GM12892 (cell line): Measurements from ENCODE around the gene IGF1R.

Source experiments
- DNase-seq: peaks from one replicate; pipeline ENCODE4 v3.0.0; 2011; ENCODE audit not compliant: insufficient read length
- FAIRE-seq: peaks from 2 replicates; lab custom pipeline; 2011; peaks lifted over from hg19 to GRCh38; lab: Jason Lieb, UNC
- POLR2A ChIP-seq: IDR thresholded peaks from 2 replicates; pipeline ENCODE4 v1.6.1; 2011; ENCODE audit warnings: low read depth, low read length, control low read depth
- POLR2AphosphoS5 ChIP-seq: IDR thresholded peaks from 2 replicates; pipeline ENCODE4 v1.6.1; 2011; ENCODE audit warnings: low read depth, low read length, control low read depth
- TAF1 ChIP-seq: IDR thresholded peaks from 2 replicates; pipeline ENCODE4 v1.6.1; 2011; ENCODE audit warnings: low read depth, mild to moderate bottlenecking, control low read depth, low read length, borderline replicate concordance

Gene IGF1R

DNA sequence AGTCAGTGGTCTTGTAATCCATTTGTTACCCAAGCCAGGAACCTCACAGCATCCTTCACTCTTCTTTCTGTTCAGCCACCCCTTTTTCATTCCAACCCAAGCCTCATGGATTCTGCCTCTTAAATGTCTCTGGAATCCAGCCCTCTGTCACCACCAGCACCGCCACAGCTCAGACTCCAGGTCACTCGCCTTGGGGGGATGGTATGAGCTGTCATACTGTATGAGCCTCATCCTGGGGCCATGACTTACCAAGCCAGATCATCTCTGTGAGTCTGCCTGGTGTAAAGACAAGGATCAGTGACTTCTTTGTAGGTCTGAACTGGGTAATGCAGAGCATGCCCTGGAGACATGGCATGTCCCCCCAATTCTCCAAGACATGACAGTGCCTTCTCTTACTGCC lies 279.7 kb downstream of the IGF1R start:
- FAIRE-seq: no peak
- TF ChIP-seq POLR2A: no peak
- no peak for TF ChIP-seq TAF1
- TF ChIP-seq POLR2AphosphoS5: no peak
- no peak for DNase-seq

DNA sequence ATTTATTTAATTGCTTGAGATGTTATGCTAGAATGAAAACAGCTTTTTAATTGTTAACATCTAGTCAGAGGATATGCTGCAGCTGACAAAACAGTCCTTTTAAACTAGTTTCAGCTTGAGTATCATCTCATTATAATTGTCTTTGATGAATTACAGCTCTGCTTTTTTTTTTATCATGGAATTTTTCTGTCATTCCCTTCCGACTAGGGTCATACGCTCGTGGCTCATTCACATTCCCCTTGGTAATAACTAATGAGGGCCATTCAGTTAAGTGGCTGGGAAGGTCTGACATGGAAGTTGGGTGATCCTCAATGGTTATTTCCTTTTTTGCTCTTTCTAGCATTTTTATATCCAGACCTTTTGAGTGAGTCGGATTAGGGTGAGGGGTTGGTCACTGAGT lies 282.2 kb downstream of the IGF1R start:
- FAIRE-seq: no peak
- no peak for DNase-seq
- TF ChIP-seq POLR2AphosphoS5 (no peak), POLR2A (no peak), TAF1 (no peak)

DNA sequence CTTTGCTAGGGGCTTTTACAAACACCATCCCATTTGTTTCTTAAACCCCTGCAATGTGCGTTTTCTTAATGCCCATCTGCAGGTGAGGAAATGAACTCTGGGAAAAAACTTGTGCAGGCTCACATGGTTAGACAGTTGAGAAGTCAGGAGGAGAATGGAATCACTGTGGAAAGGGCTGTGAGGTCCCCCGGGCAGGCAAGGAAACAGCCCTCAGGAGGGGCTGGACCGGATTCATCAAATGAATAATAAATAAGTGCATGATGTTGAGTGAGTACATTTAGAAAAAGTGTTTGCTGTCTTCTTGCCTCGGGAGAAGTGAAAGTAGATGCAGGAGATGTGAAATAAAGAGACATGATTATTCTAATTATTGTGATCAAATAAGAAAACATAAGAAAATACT lies 282.7 kb downstream of the IGF1R start:
- FAIRE-seq (no peak), DNase-seq (no peak)
- TF ChIP-seq POLR2AphosphoS5: no peak
- no peak for TF ChIP-seq POLR2A
- TF ChIP-seq TAF1: no peak

DNA sequence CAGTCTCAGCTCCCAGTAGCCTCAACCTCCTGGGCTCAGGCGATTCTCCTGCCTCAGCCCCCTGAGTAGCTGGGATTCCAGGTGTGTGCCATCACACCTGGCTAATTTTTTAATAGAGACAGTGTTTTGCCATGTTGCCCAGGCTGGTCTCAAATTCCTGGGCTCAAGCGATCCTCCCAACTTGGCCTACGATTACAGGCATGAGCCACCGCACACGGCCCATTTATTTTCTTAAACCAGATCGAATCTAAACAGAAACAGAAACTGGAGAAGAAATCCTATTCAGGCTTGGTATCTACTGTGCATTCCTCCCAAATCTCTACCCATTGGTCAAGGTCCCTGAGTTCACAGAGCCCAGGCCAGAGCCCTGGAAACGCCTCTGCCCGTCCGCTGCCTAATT lies 285.1 kb downstream of the IGF1R start:
- TF ChIP-seq POLR2A: no peak
- no peak for TF ChIP-seq TAF1
- TF ChIP-seq POLR2AphosphoS5: no peak
- FAIRE-seq: no peak
- DNase-seq: no peak

DNA sequence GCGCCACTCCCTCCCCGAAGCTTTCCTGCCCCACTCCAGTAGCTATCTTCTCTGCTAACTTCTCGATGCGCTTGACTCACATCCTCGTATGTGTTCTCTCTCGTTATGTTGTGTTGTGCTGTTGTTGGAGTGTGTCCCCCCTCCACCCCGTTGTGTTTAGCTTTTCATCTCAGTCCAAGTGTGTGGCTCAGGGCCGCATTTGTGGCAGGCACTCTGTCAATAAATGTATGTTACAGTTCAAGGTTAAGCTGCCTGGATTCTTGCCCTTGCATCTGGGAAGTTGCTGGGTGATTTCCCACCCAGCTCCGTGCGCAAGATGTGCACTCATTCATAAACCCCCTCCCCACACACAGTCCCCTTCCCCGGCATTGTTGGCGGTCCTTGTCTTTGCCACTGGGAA lies 287.4 kb downstream of the IGF1R start:
- no peak for TF ChIP-seq TAF1
- TF ChIP-seq POLR2AphosphoS5: no peak
- no peak for TF ChIP-seq POLR2A

DNA sequence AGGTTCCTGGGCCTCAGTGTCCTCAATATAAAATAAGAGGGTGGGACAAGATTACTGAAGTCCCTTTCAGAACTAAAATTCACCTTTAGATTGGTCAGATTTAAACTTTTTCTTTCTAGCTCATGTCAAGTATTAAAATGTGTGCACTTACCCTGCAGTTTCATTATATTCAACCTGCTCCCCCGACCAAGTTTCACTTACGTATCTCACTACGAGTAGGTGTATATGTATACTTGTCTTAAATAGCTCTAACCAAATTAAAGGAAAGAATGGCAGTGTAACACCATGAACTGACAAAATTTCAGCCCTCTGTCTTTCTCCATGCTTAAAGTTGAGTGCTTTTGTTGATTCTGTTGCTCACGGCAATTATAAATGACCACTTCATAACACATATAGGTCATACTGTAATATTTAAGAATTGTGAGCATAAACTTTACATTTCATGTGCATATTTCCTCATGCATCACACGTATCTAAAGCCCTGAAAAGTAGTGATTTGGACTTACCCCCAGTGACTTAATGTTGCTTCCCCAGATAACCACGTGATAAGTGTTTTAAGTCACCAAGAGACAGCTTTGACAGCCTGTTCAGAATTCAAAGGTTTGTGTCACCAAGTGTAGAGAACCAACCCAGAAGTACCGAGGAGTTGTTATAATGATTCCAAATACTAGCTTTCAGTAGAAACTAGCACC lies 289.2 kb downstream of the IGF1R start:
- FAIRE-seq: no peak
- no peak for DNase-seq
- TF ChIP-seq TAF1 (no peak), POLR2AphosphoS5 (no peak), POLR2A (no peak)

More for the DNA sequence above, 287.4 kb downstream of the IGF1R start:
- no peak for FAIRE-seq
- no peak for DNase-seq

DNA sequence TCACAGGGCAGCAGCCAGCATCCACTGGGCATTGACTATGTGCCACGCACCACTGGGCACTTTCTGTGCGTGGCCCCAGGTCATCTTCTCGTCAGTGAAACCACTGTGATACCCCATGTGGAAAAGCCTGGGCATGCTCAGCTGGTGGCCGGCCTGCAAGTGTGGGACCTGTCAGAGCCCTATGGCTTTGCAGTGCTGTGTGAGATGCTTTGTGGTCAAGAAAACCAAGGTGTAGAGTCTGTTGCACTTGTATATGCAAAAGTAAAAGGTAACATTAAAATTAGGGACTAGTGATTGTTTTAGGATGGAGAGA lies 289.7 kb downstream of the IGF1R start:
- no peak for DNase-seq
- TF ChIP-seq POLR2A (no peak), TAF1 (no peak), POLR2AphosphoS5 (no peak)
- FAIRE-seq: no peak

DNA sequence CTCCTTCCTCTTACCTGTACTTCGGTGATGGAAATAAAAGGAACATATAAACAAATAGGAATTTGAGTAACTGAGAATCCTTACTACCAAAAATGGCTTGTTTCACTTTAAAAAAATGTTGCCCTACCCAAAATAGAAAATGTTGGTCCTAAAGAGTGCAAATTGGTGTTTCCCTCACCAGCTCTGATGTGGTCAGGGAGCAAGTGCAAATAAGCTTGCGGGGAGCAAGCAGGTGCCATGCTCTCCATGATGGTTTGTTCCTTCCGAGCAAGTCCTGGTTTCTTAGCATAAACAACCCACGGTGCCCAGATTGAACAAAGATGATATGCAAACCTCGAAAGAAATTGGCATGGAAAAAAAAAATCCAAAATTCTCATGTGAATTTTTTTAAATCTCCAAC lies 290.5 kb downstream of the IGF1R start:
- TF ChIP-seq POLR2AphosphoS5: no peak
- no peak for TF ChIP-seq POLR2A
- no peak for TF ChIP-seq TAF1
- DNase-seq (no peak), FAIRE-seq (no peak)

DNA sequence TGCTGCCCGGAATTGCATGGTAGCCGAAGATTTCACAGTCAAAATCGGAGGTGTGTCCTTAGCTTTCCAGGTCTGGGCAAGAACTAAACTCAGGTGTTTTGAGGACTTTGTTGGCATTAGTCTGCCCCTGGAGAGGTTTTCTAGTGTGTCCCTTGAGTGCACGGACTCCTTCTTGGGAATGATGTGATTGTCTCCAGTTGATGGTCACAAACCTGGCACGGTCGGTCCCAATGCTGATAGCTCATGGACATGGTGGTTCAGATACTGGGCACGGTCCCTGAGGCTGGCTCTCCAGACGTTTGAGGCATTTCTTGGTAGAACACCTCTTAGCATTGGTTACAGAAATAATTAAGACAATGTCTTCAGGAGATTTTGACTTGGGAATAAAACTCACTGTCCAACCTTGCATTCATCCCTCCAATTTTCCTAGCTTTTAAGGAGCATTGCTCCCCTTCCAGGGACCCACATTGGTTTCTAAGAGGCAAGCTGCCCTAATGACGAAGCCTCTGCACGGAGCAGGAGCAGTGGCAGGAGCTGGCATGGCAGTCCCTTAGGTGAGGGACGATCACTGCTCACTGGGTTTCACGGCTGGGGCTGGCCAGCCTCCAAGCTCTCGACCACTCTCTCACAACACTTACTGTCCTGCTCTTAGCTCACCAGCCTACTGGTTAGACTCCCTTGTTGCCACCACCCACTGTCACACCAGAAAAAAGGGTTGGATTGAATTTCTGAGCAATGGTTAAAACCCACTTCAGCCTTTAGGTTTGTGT lies 291.2 kb downstream of the IGF1R start:
- no peak for DNase-seq
- TF ChIP-seq POLR2AphosphoS5: no peak
- no peak for TF ChIP-seq TAF1
- no peak for TF ChIP-seq POLR2A
- no peak for FAIRE-seq

DNA sequence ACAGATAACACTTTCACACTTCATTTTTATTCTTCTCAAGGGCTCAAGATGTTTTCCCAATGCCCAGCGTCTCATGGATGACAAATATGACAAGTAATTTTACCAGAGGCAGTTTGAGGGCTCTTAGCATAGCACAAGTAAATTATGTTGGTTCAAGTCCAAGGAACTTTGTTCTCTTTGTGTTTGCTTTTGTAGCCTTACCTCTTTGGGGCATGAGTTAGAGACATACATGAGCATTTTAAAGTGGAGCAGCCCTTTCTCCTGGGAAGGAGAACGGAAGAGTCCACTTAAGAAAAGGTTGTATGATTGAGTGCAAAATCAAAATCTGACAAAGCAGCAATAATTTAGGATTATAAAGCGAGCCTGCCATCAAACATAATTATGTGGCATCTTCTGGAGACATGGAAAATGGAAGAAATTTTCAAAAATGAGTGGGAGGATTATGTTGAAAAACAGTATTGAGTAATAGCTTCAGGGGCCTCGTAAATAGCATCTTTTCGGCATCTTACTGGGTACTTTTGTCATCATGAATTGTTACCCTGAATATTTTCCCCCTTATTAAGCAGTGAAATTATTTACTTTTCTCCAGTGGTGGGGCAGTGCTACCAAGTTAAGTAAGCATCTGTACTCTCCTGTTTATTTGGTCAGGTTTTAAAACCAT lies 293.4 kb downstream of the IGF1R start:
- DNase-seq (no peak), FAIRE-seq (no peak)
- TF ChIP-seq TAF1 (no peak), POLR2AphosphoS5 (no peak)

DNA sequence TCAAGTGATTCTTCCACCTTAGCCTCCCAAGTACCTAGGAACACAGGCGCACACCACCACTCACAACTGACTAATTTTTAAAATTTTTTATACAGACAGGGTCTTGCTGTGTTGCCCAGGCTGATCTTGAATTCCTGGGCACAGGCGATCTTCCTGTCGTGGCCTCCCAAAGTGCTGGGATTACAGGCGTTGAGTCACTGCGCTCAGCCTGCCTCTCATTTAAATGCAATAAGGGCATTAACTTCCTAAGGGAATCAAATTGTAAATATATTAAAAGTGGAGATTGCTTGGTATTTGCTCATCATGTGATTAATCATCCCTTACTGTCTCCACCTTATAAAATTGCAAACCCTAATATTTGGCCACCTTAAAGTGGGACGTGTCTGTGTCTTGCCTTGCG lies 294.1 kb downstream of the IGF1R start:
- FAIRE-seq (no peak), DNase-seq (no peak)
- TF ChIP-seq TAF1: no peak
- TF ChIP-seq POLR2AphosphoS5: no peak

DNA sequence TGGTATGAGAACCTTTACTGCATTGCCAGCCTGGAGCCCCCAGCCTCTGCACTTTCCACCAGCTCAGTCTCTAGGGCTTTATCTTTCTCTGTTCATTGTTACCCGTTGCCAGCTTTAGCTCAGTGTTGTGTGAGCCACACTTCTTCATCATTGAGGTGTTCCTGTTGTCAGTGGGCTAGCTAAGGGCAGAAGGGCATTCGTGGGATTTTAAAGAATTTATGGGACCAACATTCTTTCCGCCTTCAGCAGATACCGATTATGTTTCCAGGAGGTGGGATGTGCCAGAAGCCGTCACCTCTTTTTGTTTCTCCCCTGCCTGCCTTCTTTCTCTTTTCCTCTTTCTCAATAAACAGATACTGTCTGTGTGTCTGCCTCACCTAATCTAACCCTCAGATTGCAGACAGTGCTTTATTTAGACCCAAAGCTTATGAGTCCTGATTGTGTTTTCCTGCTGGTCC lies 294.7 kb downstream of the IGF1R start:
- FAIRE-seq: no peak
- TF ChIP-seq POLR2AphosphoS5 (no peak), TAF1 (no peak), POLR2A (no peak)
- no peak for DNase-seq

DNA sequence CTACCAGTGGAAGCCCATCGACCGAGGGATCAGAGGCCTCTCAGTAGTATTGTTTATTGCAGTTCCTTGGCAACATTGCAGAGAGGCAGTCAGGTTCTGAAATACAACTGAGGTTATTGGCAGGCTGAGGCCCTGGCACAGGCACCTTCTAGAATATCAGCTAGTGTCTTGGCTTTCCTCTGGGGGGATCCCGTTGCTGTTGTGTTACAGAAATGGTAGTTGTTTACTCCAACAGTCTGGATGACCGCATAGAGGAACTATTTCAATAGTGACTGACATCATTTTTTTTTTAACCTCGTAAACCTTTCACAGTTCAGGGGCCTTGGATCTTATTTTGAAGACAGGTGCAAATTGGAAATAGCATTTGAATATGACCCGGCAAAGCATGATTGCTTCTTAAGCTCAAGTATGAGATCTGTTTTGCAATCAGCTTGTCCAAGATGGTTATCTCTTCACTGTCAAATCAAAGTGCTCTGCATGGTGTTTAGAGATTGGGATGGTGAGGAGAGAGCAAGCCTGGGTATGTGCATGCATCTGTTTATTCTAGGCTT lies 295.3 kb downstream of the IGF1R start:
- TF ChIP-seq POLR2A (no peak), TAF1 (no peak), POLR2AphosphoS5 (no peak)
- no peak for FAIRE-seq

More for the DNA sequence above, 295.3 kb downstream of the IGF1R start:
- no peak for DNase-seq
